C4-2B (cell line): ENCODE measurements around the gene ZNF287.

Experiments used
- ZFX ChIP-seq: fragments of 450-650 bp; IDR thresholded peaks from 2 replicates; pipeline ENCODE4 v1.6.1; 2017
- TF ChIP-seq, protein P1 (sequence below): fragments of 450-650 bp; conservative IDR thresholded peaks from 2 replicates; pipeline ENCODE4 v1.5.1; 2017; ENCODE audit warnings: mild to moderate bottlenecking

DNA sequence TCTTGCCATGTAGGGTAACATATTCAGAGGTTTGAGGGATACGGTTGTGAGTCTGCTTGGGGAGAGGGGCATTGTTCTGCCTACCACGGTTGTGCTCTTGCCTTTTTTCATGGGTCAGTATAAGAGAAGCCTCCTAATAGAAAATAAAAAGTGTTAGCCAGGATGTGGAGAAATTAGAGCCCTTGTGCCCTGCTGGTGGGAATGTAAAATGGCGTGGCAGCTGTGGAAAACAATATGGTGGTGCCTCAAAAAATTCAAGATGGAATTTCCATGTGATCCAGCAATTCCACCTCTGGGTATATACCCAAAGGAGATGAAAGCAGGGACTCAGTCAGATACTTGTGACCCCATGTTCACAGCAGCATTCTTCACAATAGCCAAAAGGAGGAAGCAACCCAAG is 62.8 kb downstream of the ZNF287 start:
- TF ChIP-seq, protein P1, sequence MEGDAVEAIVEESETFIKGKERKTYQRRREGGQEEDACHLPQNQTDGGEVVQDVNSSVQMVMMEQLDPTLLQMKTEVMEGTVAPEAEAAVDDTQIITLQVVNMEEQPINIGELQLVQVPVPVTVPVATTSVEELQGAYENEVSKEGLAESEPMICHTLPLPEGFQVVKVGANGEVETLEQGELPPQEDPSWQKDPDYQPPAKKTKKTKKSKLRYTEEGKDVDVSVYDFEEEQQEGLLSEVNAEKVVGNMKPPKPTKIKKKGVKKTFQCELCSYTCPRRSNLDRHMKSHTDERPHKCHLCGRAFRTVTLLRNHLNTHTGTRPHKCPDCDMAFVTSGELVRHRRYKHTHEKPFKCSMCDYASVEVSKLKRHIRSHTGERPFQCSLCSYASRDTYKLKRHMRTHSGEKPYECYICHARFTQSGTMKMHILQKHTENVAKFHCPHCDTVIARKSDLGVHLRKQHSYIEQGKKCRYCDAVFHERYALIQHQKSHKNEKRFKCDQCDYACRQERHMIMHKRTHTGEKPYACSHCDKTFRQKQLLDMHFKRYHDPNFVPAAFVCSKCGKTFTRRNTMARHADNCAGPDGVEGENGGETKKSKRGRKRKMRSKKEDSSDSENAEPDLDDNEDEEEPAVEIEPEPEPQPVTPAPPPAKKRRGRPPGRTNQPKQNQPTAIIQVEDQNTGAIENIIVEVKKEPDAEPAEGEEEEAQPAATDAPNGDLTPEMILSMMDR, result no peak; the same call in 1 of the 2 replicates
- no peak for TF ChIP-seq ZFX
